Panc1 (cell line): ENCODE results near the gene UBL4A. TPM values are rescaled to one million over a fixed set of nuclear protein-coding genes. Genes with fewer than 3 reads are reported as not detected.

ENCODE experiments used
- ATAC-seq: fragments of 200-7000 bp; cut with Tn5 transposase; 2 replicates; pipeline ENCODE4 v1.9.1; 2020; ENCODE audit warnings: mild to moderate bottlenecking, moderate library complexity
- BruUV-seq: library from RNA; stranded (reverse); fragments of 400-500 nt; replicated peaks from 2 replicates; lab custom pipeline; 2021; lab: Mats Ljungman, UMichigan
- CTCF ChIA-PET: fragments of 300-600 bp; sonication (Branson Sonifier 250); formaldehyde crosslinking; loops from one replicate; lab custom pipeline; 2022; ENCODE audit warnings: antibody characterized with exemption; lab: Charles Lee
- POLR2A ChIA-PET: fragments of 300-600 bp; sonication (Branson Sonifier 250); formaldehyde crosslinking; loops from one replicate; lab custom pipeline; 2022; ENCODE audit warnings: antibody characterized with exemption; lab: Charles Lee
- DNase-seq: peaks from one replicate; pipeline ENCODE4 v3.0.0-alpha.2; 2010; ENCODE audit warnings: low read depth, low spot score
- H3K27ac ChIP-seq: 2 replicates; pipeline ENCODE4 v1.5.1; 2011; ENCODE audit warnings: mild to moderate bottlenecking, low read length, inconsistent platforms
- H3K27me3 ChIP-seq: fragments of 200-500 bp; sonication (Bioruptor generic); 2 replicates; pipeline ENCODE4 v1.6.0; 2014; ENCODE audit warnings: low read length, inconsistent platforms; ENCODE audit not compliant: control insufficient read depth, insufficient read depth
- H3K36me3 ChIP-seq: fragments of 200-500 bp; sonication (Bioruptor generic); 2 replicates; pipeline ENCODE4 v1.5.1; 2014; ENCODE audit warnings: inconsistent platforms, mild to moderate bottlenecking, low read length, moderate library complexity; ENCODE audit not compliant: control insufficient read depth, insufficient read depth
- H3K4me1 ChIP-seq: 2 replicates; pipeline ENCODE4 v1.5.1; 2011; ENCODE audit warnings: inconsistent platforms, mild to moderate bottlenecking, low read length, moderate library complexity; ENCODE audit not compliant: control insufficient read depth, insufficient read depth
- H3K4me3 ChIP-seq, 2 experiments: 2 replicates each; pipeline ENCODE4 v1.5.1; 2011 to 2012; ENCODE audit warnings: low read depth in 2 of 2, low read length in 2 of 2, mild to moderate bottlenecking in 2 of 2, inconsistent platforms in 1 of 2, moderate library complexity in 1 of 2
- H3K9me3 ChIP-seq: fragments of 200-500 bp; sonication (Bioruptor generic); 2 replicates; pipeline ENCODE4 v1.5.1; 2014; ENCODE audit warnings: low read depth, mild to moderate bottlenecking, inconsistent platforms, low read length, moderate library complexity; ENCODE audit not compliant: control insufficient read depth, insufficient read depth
- CTCF ChIP-seq: fragments of 450-650 bp; IDR thresholded peaks from 2 replicates; pipeline ENCODE4 v1.5.1; 2017; ENCODE audit warnings: mild to moderate bottlenecking
- POLR2AphosphoS5 ChIP-seq: IDR thresholded peaks from 2 replicates; pipeline ENCODE4 v1.6.1; 2012; ENCODE audit warnings: mild to moderate bottlenecking, low read depth, low read length, moderate library complexity
- SIN3A ChIP-seq: IDR thresholded peaks from 2 replicates; pipeline ENCODE4 v1.6.1; 2012; ENCODE audit warnings: low read depth, mild to moderate bottlenecking, low read length, moderate library complexity, borderline replicate concordance; ENCODE audit not compliant: insufficient read depth
- TCF7L2 ChIP-seq: IDR thresholded peaks from 2 replicates; pipeline ENCODE4 v1.6.1; 2011; ENCODE audit warnings: mild to moderate bottlenecking, low read depth, low read length, inconsistent platforms
- in situ Hi-C: cut with HindIII; loops from 2 replicates; pipeline ENCODE4 v1.10.0; 2016; ENCODE audit warnings: low sequenced_read_pairs, low pct_unique_long_range_greater_than_20kb
- intact Hi-C: fragments of 100-400 bp; cut with micrococcal nuclease; formaldehyde crosslinking; loops from one replicate; pipeline ENCODE4 v1.10.0; 2022; ENCODE audit not compliant: unreplicated experiment
- total RNA-seq: library from RNA; stranded (reverse); gene quantifications from one replicate; pipeline ENCODE4 v1.2.1, GENCODE V29; 2021; ENCODE audit not compliant: unreplicated experiment
- TF ChIP-seq, protein P1 (sequence below), 2 experiments: IDR thresholded peaks; 2 replicates each; pipeline ENCODE4 v1.6.1; 2011 to 2012; ENCODE audit warnings: low read depth in 2 of 2, control low read depth in 1 of 2, low read length in 1 of 2, mild to moderate bottlenecking in 1 of 2, moderate library complexity in 1 of 2; ENCODE audit not compliant: insufficient read depth in 1 of 2

The UBL4A gene
- total RNA-seq, 1 experiment from 2014 or later: 65.4 TPM

DNA sequence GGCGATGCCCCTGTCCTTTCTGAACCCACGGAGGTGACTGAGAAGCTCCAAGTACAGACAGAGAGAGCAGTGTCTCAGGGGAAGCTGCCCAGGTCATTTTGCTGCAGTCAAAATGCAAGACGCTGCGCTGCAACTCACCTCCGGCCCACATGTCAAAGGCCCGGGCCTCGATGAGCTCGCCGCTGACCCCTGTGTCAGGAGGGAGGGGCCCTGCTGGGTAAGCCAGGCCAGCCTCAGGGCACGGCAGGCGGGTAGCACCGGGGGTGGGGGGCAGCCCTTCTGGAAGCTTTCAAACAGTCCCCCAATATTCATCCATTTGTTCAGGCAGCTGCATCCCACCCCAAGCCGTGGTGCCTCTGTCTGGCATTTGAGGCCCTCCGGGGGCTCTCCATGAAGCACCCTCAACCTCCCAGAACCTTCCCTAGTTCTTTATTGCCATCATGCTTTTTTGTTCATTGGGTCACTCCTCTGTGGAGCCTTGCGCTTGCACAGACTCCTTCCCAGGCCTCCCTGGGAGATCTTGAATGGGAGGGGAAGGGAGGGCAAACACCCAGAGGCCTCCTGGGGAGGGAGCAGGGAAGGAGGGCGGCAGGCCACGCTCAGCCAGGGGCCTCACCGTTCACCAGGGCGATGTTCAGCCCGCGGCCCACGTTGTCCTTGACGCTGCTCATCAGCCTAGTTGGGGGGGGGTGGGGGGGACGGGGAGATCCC, 21.4 kb upstream of the UBL4A start:
- no TSS peak for BruUV-seq
- ATAC-seq (no peak), DNase-seq (no peak)
- in situ Hi-C loops: no loop called here
- Histone ChIP-seq H3K9me3 (no peaks in the 10 kb centered on the region), H3K4me3 (no peak overlapping the region), H3K36me3 (no peaks in the 10 kb centered on the region), H3K4me1 (no peaks in the 10 kb centered on the region), H3K27ac (no peak overlapping the region), H3K27me3 (no peaks in the 10 kb centered on the region)
- TF ChIP-seq POLR2AphosphoS5 (no peak), CTCF (no peak), TCF7L2 (no peak), SIN3A (no peak)
- TF ChIP-seq, protein P1, sequence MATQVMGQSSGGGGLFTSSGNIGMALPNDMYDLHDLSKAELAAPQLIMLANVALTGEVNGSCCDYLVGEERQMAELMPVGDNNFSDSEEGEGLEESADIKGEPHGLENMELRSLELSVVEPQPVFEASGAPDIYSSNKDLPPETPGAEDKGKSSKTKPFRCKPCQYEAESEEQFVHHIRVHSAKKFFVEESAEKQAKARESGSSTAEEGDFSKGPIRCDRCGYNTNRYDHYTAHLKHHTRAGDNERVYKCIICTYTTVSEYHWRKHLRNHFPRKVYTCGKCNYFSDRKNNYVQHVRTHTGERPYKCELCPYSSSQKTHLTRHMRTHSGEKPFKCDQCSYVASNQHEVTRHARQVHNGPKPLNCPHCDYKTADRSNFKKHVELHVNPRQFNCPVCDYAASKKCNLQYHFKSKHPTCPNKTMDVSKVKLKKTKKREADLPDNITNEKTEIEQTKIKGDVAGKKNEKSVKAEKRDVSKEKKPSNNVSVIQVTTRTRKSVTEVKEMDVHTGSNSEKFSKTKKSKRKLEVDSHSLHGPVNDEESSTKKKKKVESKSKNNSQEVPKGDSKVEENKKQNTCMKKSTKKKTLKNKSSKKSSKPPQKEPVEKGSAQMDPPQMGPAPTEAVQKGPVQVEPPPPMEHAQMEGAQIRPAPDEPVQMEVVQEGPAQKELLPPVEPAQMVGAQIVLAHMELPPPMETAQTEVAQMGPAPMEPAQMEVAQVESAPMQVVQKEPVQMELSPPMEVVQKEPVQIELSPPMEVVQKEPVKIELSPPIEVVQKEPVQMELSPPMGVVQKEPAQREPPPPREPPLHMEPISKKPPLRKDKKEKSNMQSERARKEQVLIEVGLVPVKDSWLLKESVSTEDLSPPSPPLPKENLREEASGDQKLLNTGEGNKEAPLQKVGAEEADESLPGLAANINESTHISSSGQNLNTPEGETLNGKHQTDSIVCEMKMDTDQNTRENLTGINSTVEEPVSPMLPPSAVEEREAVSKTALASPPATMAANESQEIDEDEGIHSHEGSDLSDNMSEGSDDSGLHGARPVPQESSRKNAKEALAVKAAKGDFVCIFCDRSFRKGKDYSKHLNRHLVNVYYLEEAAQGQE (IDR thresholded peaks at IDR 0.05; ENCODE audit: insufficient read depth in 1 of 2, low read depth in 2 of 2, low read length in 1 of 2): no peak
- POLR2A ChIA-PET: no interaction called here
- intact Hi-C loops: no loop called here
- CTCF ChIA-PET: no interaction called here

DNA sequence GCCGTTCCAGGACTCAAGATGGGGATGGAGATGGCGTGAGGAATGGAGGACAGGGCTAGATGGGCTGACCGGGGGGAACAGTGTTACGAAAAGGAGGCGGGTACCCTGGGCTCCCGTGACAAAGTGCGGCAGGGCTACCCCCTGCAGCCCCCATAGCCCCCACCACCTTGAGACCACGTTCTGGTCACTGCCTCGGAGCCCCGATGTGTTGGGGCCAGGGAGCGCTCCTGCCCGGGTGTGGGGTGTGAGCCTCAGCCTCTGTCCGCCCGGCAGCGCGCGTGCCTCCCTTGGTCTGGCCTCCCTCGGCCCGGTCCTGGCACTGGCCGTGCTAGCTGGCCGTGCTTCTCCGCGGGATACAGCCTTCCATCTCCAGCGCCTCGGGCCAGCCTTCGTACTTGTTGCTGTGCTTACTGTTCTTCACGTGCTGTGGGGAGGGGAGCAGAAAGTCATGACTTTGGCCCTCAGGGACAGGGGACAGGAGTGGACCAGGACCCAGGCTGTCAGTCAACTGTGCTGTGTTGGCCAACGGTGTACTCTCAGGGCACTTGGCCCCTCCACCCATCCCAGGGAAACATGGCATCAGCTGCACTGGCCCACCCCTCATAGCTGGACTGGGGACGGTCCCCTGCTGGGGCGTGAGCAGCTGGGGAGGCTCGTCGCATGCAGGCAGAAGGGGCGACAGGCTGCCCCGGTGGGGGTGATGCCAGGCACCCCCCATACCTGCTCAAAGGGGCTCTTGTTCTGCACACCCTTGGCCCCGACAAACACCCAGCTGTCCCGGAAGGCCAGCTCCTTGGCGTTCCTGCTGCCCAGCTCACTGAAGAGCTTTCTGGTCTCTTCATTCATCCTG, 20.3 kb upstream of the UBL4A start:
- ATAC-seq (peak; percentile 19; the same call in 1 of the 2 replicates), DNase-seq (no peak)
- POLR2A ChIA-PET: no interaction called here
- Histone ChIP-seq H3K36me3 (no peaks in the 10 kb centered on the region), H3K27me3 (no peaks in the 10 kb centered on the region), H3K9me3 (no peaks in the 10 kb centered on the region), H3K4me3 (no peak overlapping the region), H3K4me1 (no peaks in the 10 kb centered on the region), H3K27ac (no peak overlapping the region)
- TF ChIP-seq POLR2AphosphoS5 (0 out of 2 replicates have a peak, but pooled peaks have one; percentile 18), SIN3A (no peak), CTCF (no peak), TCF7L2 (no peak)
- TF ChIP-seq, protein P1 (IDR thresholded peaks at IDR 0.05; ENCODE audit: insufficient read depth in 1 of 2, low read depth in 2 of 2, low read length in 1 of 2): no peak
- CTCF ChIA-PET: no interaction called here
- intact Hi-C loops: no loop called here
- in situ Hi-C loops: no loop called here
- TSS peak; percentile 50 for BruUV-seq
